Measurements from ENCODE around the gene TRIM67. TPM values are rescaled to one million over a fixed set of nuclear protein-coding genes. Genes with fewer than 3 reads are reported as not detected.

Gene TRIM67
- total and polyA plus RNA-seq, 9 of the 15 experiments (the other 6 are each of a cell fraction or from before 2014, with no cell fraction given): 0.04 to 0.60 (median 0.31) TPM

- Histone ChIP-seq H3K4me1 (replicated peaks in 1 of 2; ENCODE audit: control insufficient read depth in 2 of 2, insufficient read depth in 2 of 2, low read length in 2 of 2) (no peaks in the 10 kb centered on the region), H2AFZ (ENCODE audit: low read depth, low read length) (no peak overlapping the region), H3K9me1 (ENCODE audit: control insufficient read depth, insufficient read depth, low read length) (no peaks in the 10 kb centered on the region), H3K36me3 (ENCODE audit: control insufficient read depth, insufficient read depth, low read length) (peaks cover 81% of the 10 kb centered on the region), H3K4me3 (no peak overlapping the region), H3K79me2 (ENCODE audit: control insufficient read depth, insufficient read depth, low read length) (no peaks in the 10 kb centered on the region), H3K27me3 (ENCODE audit: control insufficient read depth in 2 of 2, insufficient read depth in 2 of 2, low read length in 2 of 2) (no peaks in the 10 kb centered on the region), H3K27ac (ENCODE audit: extremely low read depth, low read depth, low read length) (no peak overlapping the region), H3K9ac (ENCODE audit: insufficient read depth in 1 of 2, low read depth in 2 of 2, low read length in 2 of 2) (no peak overlapping the region), H3K9me3 (replicated peaks; ENCODE audit: control insufficient read depth, insufficient read depth, low read depth, low read length) (no peaks in the 10 kb centered on the region), H4K20me1 (replicated peaks; ENCODE audit: control insufficient read depth, insufficient read depth, low read length) (no peaks in the 10 kb centered on the region), H3K4me2 (ENCODE audit: insufficient read depth, low read length) (no peak overlapping the region)
- ATAC-seq (no peak), FAIRE-seq (no peak), DNase-seq (ENCODE audit: extremely low read depth in 1 of 4, low spot score in 3 of 4) (no peak)
- no peak for TF ChIP-seq ETV6 (IDR thresholded peaks at IDR 0.05; ENCODE audit: borderline replicate concordance in 1 of 2, low read depth in 2 of 2, low read length in 1 of 2)
- TF ChIP-seq ETV6 (CRISPR knock-in tag; IDR thresholded peaks at IDR 0.05; ENCODE audit: borderline replicate concordance): no peak
- TF ChIP-seq SFPQ (IDR thresholded peaks at IDR 0.05; ENCODE audit: low read depth, low read length): no peak
- TF ChIP-seq ATF3 (IDR thresholded peaks at IDR 0.05): no peak
- TF ChIP-seq ATF3 (CRISPR knock-in tag; conservative IDR thresholded peaks at IDR 0.05): no peak
- no peak for TF ChIP-seq MAX (CRISPR knock-in tag; IDR thresholded peaks at IDR 0.05)
- TF ChIP-seq DPF2 (IDR thresholded peaks at IDR 0.05): no peak
- no peak for TF ChIP-seq KLF16 (IDR thresholded peaks at IDR 0.05)
- ChIA-PET CTCF (ENCODE audit: low intra/inter-chr PET ratio) (no interaction called here), POLR2A (interaction anchor here (0.6 kb wide), 2 partner anchors 16 to 59 kb away, joined by 3 to 4 read pairs; no protein-coding TSS in a partner anchor)
- intact Hi-C loops (cut with micrococcal nuclease) (no loop called here), in situ Hi-C loops (cut with MboI) (no loop called here)
- BruUV-seq (replicated peaks): no TSS peak
- WGBS (ENCODE audit: insufficient coverage, low coverage, missing lambda C conversion rate): 21% methylated on average over 1 of the region's 1 CpG
Measured at GRCh38 chr1:231266811-231267322, 105.0 kb downstream of the TRIM67 start.

Other genes starting within 250 kb of the TRIM67 start
- gene TTC13, start 183.2 kb upstream of the TRIM67 start, total RNA-seq (2014; rRNA removed): 6.2 and 7.9 TPM in 2 replicates
- 7.6 and 9.1 TPM in 2 replicates for gene TTC13, start 183.2 kb upstream of the TRIM67 start, total RNA-seq (2014; rRNA removed; fragmentation: Illumina TruSeq; extraction: Trizol)
- gene TTC13, start 183.2 kb upstream of the TRIM67 start, total RNA-seq (2015; rRNA removed; fragmentation: Illumina TruSeq; extraction: Trizol): 9.0 and 12.2 TPM in 2 replicates
- gene TTC13, start 183.2 kb upstream of the TRIM67 start, total RNA-seq (2021): 10.9 and 12.3 TPM in 2 replicates
- 7.4 and 9.6 TPM in 2 replicates for gene TTC13, start 183.2 kb upstream of the TRIM67 start, polyA plus RNA-seq (2011; rRNA removed)
- 10.4 and 13.8 TPM in 2 replicates for gene TTC13, start 183.2 kb upstream of the TRIM67 start, polyA plus RNA-seq (2014; fragmentation: Illumina TruSeq; extraction: Trizol)
- gene TTC13, start 183.2 kb upstream of the TRIM67 start, polyA plus RNA-seq (2014; fragmentation: Nextera tagmentation; extraction: Ambion mirVana): 1 to 10 TPM; 1.7 to 2.2 TPM
- 9.6 and 11.4 TPM in 2 replicates for gene TTC13, start 183.2 kb upstream of the TRIM67 start, polyA plus RNA-seq (2014; rRNA removed)
- gene ARV1, start 183.0 kb upstream of the TRIM67 start, total RNA-seq (2014; rRNA removed): 54.8 and 66.6 TPM in 2 replicates
- gene ARV1, start 183.0 kb upstream of the TRIM67 start, total RNA-seq (2014; rRNA removed; fragmentation: Illumina TruSeq; extraction: Trizol): 85.3 and 92.3 TPM in 2 replicates
- 70.0 and 74.0 TPM in 2 replicates for gene ARV1, start 183.0 kb upstream of the TRIM67 start, total RNA-seq (2015; rRNA removed; fragmentation: Illumina TruSeq; extraction: Trizol)
- gene ARV1, start 183.0 kb upstream of the TRIM67 start, total RNA-seq (2021): 63.5 and 65.5 TPM in 2 replicates
- 101 and 139 TPM in 2 replicates for gene ARV1, start 183.0 kb upstream of the TRIM67 start, polyA plus RNA-seq (2011; rRNA removed)
- gene ARV1, start 183.0 kb upstream of the TRIM67 start, polyA plus RNA-seq (2014; fragmentation: Illumina TruSeq; extraction: Trizol): 110 and 129 TPM in 2 replicates
- gene ARV1, start 183.0 kb upstream of the TRIM67 start, polyA plus RNA-seq (2014; fragmentation: Nextera tagmentation; extraction: Ambion mirVana): 10 to 100 TPM; 61.9 to 71.0 TPM
- gene ARV1, start 183.0 kb upstream of the TRIM67 start, polyA plus RNA-seq (2014; rRNA removed): 117 and 128 TPM in 2 replicates
- 66.2 TPM in 2 replicates for gene FAM89A, start 121.8 kb upstream of the TRIM67 start, total RNA-seq (2014; rRNA removed)
- gene FAM89A, start 121.8 kb upstream of the TRIM67 start, total RNA-seq (2014; rRNA removed; fragmentation: Illumina TruSeq; extraction: Trizol): 43.3 and 43.5 TPM in 2 replicates
- gene FAM89A, start 121.8 kb upstream of the TRIM67 start, total RNA-seq (2015; rRNA removed; fragmentation: Illumina TruSeq; extraction: Trizol): 25.1 and 29.3 TPM in 2 replicates
- gene FAM89A, start 121.8 kb upstream of the TRIM67 start, total RNA-seq (2021): 56.5 and 56.9 TPM in 2 replicates
- 25.6 and 45.4 TPM in 2 replicates for gene FAM89A, start 121.8 kb upstream of the TRIM67 start, polyA plus RNA-seq (2011; rRNA removed)
- 41.0 and 42.1 TPM in 2 replicates for gene FAM89A, start 121.8 kb upstream of the TRIM67 start, polyA plus RNA-seq (2014; fragmentation: Illumina TruSeq; extraction: Trizol)
- 10 to 100 TPM in 1 of 2 experiments, 1 to 10 TPM in 1; 8.7 to 13.3 TPM for gene FAM89A, start 121.8 kb upstream of the TRIM67 start, polyA plus RNA-seq (2014; fragmentation: Nextera tagmentation; extraction: Ambion mirVana)
- 54.5 and 56.0 TPM in 2 replicates for gene FAM89A, start 121.8 kb upstream of the TRIM67 start, polyA plus RNA-seq (2014; rRNA removed)
- gene GNPAT, start 79.2 kb downstream of the TRIM67 start, total RNA-seq (2014; rRNA removed): 42.5 and 60.1 TPM in 2 replicates
- 67.4 and 75.8 TPM in 2 replicates for gene GNPAT, start 79.2 kb downstream of the TRIM67 start, total RNA-seq (2014; rRNA removed; fragmentation: Illumina TruSeq; extraction: Trizol)
- 61.9 and 68.8 TPM in 2 replicates for gene GNPAT, start 79.2 kb downstream of the TRIM67 start, total RNA-seq (2015; rRNA removed; fragmentation: Illumina TruSeq; extraction: Trizol)
- 50.7 and 53.8 TPM in 2 replicates for gene GNPAT, start 79.2 kb downstream of the TRIM67 start, total RNA-seq (2021)
- 55.0 and 67.5 TPM in 2 replicates for gene GNPAT, start 79.2 kb downstream of the TRIM67 start, polyA plus RNA-seq (2011; rRNA removed)
- 50.9 and 58.5 TPM in 2 replicates for gene GNPAT, start 79.2 kb downstream of the TRIM67 start, polyA plus RNA-seq (2014; fragmentation: Illumina TruSeq; extraction: Trizol)
- 10 to 100 TPM; 32.1 to 49.8 TPM for gene GNPAT, start 79.2 kb downstream of the TRIM67 start, polyA plus RNA-seq (2014; fragmentation: Nextera tagmentation; extraction: Ambion mirVana)
- 49.9 and 51.1 TPM in 2 replicates for gene GNPAT, start 79.2 kb downstream of the TRIM67 start, polyA plus RNA-seq (2014; rRNA removed)
- 6.9 and 7.1 TPM in 2 replicates for gene EXOC8, start 175.8 kb downstream of the TRIM67 start, total RNA-seq (2014; rRNA removed)
- 12.7 and 13.2 TPM in 2 replicates for gene EXOC8, start 175.8 kb downstream of the TRIM67 start, total RNA-seq (2014; rRNA removed; fragmentation: Illumina TruSeq; extraction: Trizol)
- gene EXOC8, start 175.8 kb downstream of the TRIM67 start, total RNA-seq (2015; rRNA removed; fragmentation: Illumina TruSeq; extraction: Trizol): 12.8 and 13.2 TPM in 2 replicates
- 12.1 and 13.6 TPM in 2 replicates for gene EXOC8, start 175.8 kb downstream of the TRIM67 start, total RNA-seq (2021)
- gene EXOC8, start 175.8 kb downstream of the TRIM67 start, polyA plus RNA-seq (2011; rRNA removed): 5.3 and 5.9 TPM in 2 replicates
- gene EXOC8, start 175.8 kb downstream of the TRIM67 start, polyA plus RNA-seq (2014; fragmentation: Illumina TruSeq; extraction: Trizol): 7.1 and 7.7 TPM in 2 replicates
- gene EXOC8, start 175.8 kb downstream of the TRIM67 start, polyA plus RNA-seq (2014; fragmentation: Nextera tagmentation; extraction: Ambion mirVana): 1 to 10 TPM; 2.1 to 4.2 TPM
- 5.7 and 7.2 TPM in 2 replicates for gene EXOC8, start 175.8 kb downstream of the TRIM67 start, polyA plus RNA-seq (2014; rRNA removed)
- 28.6 and 32.5 TPM in 2 replicates for gene SPRTN, start 176.2 kb downstream of the TRIM67 start, total RNA-seq (2014; rRNA removed)
- 21.7 and 23.8 TPM in 2 replicates for gene SPRTN, start 176.2 kb downstream of the TRIM67 start, total RNA-seq (2014; rRNA removed; fragmentation: Illumina TruSeq; extraction: Trizol)
- gene SPRTN, start 176.2 kb downstream of the TRIM67 start, total RNA-seq (2015; rRNA removed; fragmentation: Illumina TruSeq; extraction: Trizol): 28.2 and 31.7 TPM in 2 replicates
- 21.2 and 23.3 TPM in 2 replicates for gene SPRTN, start 176.2 kb downstream of the TRIM67 start, total RNA-seq (2021)
- gene SPRTN, start 176.2 kb downstream of the TRIM67 start, polyA plus RNA-seq (2011; rRNA removed): 11.0 and 16.9 TPM in 2 replicates
- 17.2 and 22.4 TPM in 2 replicates for gene SPRTN, start 176.2 kb downstream of the TRIM67 start, polyA plus RNA-seq (2014; fragmentation: Illumina TruSeq; extraction: Trizol)
- gene SPRTN, start 176.2 kb downstream of the TRIM67 start, polyA plus RNA-seq (2014; fragmentation: Nextera tagmentation; extraction: Ambion mirVana): 10 to 100 TPM in 1 of 2 experiments, 1 to 10 TPM in 1; 8.1 to 10.1 TPM
- gene SPRTN, start 176.2 kb downstream of the TRIM67 start, polyA plus RNA-seq (2014; rRNA removed): 20.0 and 21.7 TPM in 2 replicates

Measured in K562 (cell line).